Activated B cell treated with CpG ODN at 0.5 μM for 24 hours (primary cell): Measurements from ENCODE around the gene PRKAR2A. TPM values are rescaled to one million over a fixed set of nuclear protein-coding genes. Genes with fewer than 3 reads are reported as not detected.
"Not testable (repeated sequence)": the region's sequence is repeated elsewhere in the genome, so short reads cannot be mapped to it uniquely, and the experiment has no call there.

ENCODE experiments used
- ATAC-seq: fragments of 200-7000 bp; cut with Tn5 transposase; one replicate; pipeline ENCODE4 v1.10.0; 2021; ENCODE audit warnings: low read depth, mild to moderate bottlenecking, moderate library complexity
- CTCF ChIA-PET: fragments of 350-600 bp; sonication (Branson Sonifier 250); formaldehyde crosslinking; loops from one replicate; lab custom pipeline; 2021; ENCODE audit warnings: antibody characterized with exemption; lab: Charles Lee
- POLR2A ChIA-PET: fragments of 350-600 bp; sonication (Branson Sonifier 250); formaldehyde crosslinking; loops from one replicate; lab custom pipeline; 2021; ENCODE audit warnings: antibody characterized with exemption; lab: Charles Lee
- DNase-seq: peaks from one replicate; pipeline ENCODE4 v3.0.0; 2022
- H3K27ac Mint-ChIP-seq: one replicate; pipeline ENCODE4 v1.8.0; 2020; ENCODE audit warnings: mixed read lengths
- H3K27me3 Mint-ChIP-seq: one replicate; pipeline ENCODE4 v1.8.0; 2021; ENCODE audit warnings: mixed read lengths
- H3K36me3 Mint-ChIP-seq: one replicate; pipeline ENCODE4 v1.8.0; 2021; ENCODE audit warnings: low read depth, mixed read lengths
- H3K4me1 Mint-ChIP-seq: one replicate; pipeline ENCODE4 v1.8.0; 2021; ENCODE audit warnings: mixed read lengths
- H3K4me3 Mint-ChIP-seq: one replicate; pipeline ENCODE4 v1.8.0; 2020; ENCODE audit warnings: mild to moderate bottlenecking, mixed read lengths
- H3K9me3 Mint-ChIP-seq: one replicate; pipeline ENCODE4 v1.8.0; 2020; ENCODE audit warnings: mixed read lengths
- intact Hi-C: fragments of 100-400 bp; cut with micrococcal nuclease; formaldehyde crosslinking; loops from one replicate; pipeline ENCODE4 v1.15.1; 2024
- total RNA-seq: library from RNA; stranded (reverse); gene quantifications from 2 replicates; pipeline ENCODE4 v1.2.3, GENCODE V29; 2022
- TF ChIP-seq, protein P1 (sequence below): fragments of 200-600 bp; IDR thresholded peaks from one replicate; pipeline ENCODE4 v1.8.0; 2022; ENCODE audit warnings: antibody characterized with exemption, mild to moderate bottlenecking

PRKAR2A gene
- total RNA-seq, 1 donor from 2014 or later, result 28.0 TPM

DNA sequence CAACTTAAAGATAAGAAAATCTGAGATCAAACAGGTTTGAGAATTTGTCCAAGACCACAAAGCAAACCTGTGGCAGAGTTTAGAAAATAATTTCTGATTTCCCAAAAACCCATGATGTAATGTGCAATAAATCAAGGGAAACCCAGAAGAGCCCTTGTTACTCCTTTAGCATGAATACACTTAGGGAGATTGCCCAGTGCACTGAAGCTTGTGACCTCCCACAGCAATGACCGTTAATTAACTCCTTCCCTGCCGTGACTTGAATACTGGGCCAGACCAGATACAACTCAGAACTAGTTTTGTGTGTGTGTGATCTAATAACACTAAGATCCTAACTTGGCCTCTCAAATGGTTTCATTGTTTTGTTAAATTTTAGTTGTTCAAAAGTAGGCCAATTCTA is 2.5 kb downstream of the PRKAR2A start:
- H3K27ac Mint-ChIP-seq, result no peak overlapping the region
- H3K4me3 Mint-ChIP-seq, result peak overlapping the region; percentile 45
- ATAC-seq (no peak), DNase-seq (no peak)
- peaks cover 6% of the 10 kb centered on the region for H3K36me3 Mint-ChIP-seq
- no peaks in the 10 kb centered on the region for H3K27me3 Mint-ChIP-seq
- peaks cover 29% of the 10 kb centered on the region for H3K4me1 Mint-ChIP-seq
- TF ChIP-seq, protein P1, sequence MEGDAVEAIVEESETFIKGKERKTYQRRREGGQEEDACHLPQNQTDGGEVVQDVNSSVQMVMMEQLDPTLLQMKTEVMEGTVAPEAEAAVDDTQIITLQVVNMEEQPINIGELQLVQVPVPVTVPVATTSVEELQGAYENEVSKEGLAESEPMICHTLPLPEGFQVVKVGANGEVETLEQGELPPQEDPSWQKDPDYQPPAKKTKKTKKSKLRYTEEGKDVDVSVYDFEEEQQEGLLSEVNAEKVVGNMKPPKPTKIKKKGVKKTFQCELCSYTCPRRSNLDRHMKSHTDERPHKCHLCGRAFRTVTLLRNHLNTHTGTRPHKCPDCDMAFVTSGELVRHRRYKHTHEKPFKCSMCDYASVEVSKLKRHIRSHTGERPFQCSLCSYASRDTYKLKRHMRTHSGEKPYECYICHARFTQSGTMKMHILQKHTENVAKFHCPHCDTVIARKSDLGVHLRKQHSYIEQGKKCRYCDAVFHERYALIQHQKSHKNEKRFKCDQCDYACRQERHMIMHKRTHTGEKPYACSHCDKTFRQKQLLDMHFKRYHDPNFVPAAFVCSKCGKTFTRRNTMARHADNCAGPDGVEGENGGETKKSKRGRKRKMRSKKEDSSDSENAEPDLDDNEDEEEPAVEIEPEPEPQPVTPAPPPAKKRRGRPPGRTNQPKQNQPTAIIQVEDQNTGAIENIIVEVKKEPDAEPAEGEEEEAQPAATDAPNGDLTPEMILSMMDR, result no peak
- intact Hi-C loops, result loop anchor here (5.0 kb wide), 1 partner anchor 177 kb away; the partner anchor contains the start of gene NDUFAF3
- CTCF ChIA-PET, result no interaction called here
- H3K9me3 Mint-ChIP-seq, result no peaks in the 10 kb centered on the region
- POLR2A ChIA-PET, result interaction anchor here (3.5 kb wide), 1 partner anchor 74 kb away, joined by 34 read pairs; the partner anchor contains the start of gene ARIH2

DNA sequence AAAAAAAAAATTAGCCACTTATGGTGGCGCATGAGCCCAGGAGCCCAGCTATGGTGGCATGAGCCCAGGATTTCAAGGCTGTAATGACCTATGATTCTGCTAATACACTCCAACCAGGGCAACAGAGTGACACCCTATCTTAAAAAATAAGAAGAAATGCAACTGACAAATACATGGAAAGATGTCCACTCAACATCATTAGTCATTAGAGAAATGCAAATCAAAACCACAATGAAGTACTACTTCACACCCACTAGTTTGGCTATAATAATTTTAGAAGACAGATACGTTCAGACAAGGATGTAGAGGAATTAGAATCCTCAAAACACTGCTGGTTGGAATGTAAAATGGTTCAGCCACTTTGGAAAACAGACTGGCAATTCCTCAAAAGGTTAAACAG is 10.5 kb downstream of the PRKAR2A start:
- H3K9me3 Mint-ChIP-seq, result no peaks in the 10 kb centered on the region
- CTCF ChIA-PET, result no interaction called here
- H3K4me3 Mint-ChIP-seq, result no peak overlapping the region
- ATAC-seq, result no peak
- peaks cover 8% of the 10 kb centered on the region for H3K36me3 Mint-ChIP-seq
- no peak overlapping the region for H3K27ac Mint-ChIP-seq
- TF ChIP-seq, protein P1, result no peak
- H3K27me3 Mint-ChIP-seq, result no peaks in the 10 kb centered on the region
- no peak for DNase-seq
- intact Hi-C loops, result no loop called here
- H3K4me1 Mint-ChIP-seq, result peaks cover 11% of the 10 kb centered on the region
- POLR2A ChIA-PET, result no interaction called here

DNA sequence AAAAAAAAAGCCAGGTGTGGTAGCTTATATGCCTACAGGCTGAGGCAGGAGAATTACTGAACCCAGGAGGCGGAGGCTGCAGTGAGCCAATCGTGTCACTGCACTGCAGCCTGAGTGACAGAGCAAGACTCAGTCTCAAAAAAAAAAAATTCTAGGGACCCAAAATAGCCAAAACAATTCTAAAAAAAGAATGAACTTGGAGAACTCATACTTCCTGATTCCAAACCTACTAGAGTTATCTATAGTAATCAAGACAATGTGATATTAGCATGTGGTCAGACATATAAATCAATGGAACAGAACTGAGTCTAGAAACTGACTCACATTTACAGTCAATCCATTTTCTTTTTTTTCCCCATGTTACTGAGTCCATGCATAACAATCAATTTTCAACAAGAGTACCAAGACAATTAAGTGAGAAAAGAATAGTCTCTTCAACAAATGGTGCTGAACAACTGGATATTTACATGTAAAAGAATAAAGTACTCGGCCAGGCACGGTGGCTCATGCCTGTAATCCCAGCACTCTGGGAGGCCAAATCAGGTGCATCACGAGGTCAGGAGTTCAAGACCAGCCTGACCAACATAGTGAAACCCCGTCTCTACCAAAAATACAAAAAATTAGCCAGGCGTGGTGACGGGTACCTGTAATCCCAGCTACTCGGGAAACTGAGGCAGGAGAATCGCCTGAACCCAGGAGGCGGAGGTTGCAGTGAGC is 11.9 kb downstream of the PRKAR2A start:
- Mint-ChIP-seq H3K4me1 (peaks cover 11% of the 10 kb centered on the region), H3K4me3 (no peak overlapping the region), H3K9me3 (no peaks in the 10 kb centered on the region), H3K27me3 (no peaks in the 10 kb centered on the region), H3K27ac (no peak overlapping the region), H3K36me3 (peaks cover 8% of the 10 kb centered on the region)
- intact Hi-C loops, result no loop called here
- TF ChIP-seq, protein P1, result no peak
- ATAC-seq, result no peak
- ChIA-PET CTCF (no interaction called here), POLR2A (interaction anchor here (0.7 kb wide), 1 partner anchor 68 kb away, joined by 3 read pairs; no protein-coding TSS in a partner anchor)
- no peak for DNase-seq

DNA sequence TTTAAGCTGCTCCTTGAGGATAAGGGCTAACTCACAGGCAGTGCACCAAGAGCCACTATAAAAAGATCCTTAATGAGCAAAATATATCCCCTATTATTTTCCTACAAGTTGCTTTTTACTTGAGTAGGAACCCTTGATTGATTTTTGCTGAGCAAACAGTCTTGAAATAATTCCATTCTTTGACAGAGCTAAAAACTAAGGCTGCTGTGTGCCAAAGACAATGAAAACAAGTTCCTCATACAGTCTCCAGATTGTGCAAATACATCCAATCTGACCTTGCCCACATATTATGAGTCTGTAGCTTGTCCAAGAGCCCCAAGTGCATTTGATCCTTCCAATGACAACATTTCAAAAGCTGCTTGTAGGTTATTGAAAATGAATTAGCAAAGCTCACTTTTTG is 15.0 kb downstream of the PRKAR2A start:
- CTCF ChIA-PET, result no interaction called here
- Mint-ChIP-seq H3K36me3 (peaks cover 6% of the 10 kb centered on the region), H3K27me3 (no peaks in the 10 kb centered on the region), H3K27ac (no peak overlapping the region), H3K9me3 (no peaks in the 10 kb centered on the region), H3K4me3 (no peak overlapping the region), H3K4me1 (peaks cover 6% of the 10 kb centered on the region)
- TF ChIP-seq, protein P1, result no peak
- intact Hi-C loops, result no loop called here
- POLR2A ChIA-PET, result no interaction called here
- no peak for DNase-seq
- ATAC-seq, result no peak

DNA sequence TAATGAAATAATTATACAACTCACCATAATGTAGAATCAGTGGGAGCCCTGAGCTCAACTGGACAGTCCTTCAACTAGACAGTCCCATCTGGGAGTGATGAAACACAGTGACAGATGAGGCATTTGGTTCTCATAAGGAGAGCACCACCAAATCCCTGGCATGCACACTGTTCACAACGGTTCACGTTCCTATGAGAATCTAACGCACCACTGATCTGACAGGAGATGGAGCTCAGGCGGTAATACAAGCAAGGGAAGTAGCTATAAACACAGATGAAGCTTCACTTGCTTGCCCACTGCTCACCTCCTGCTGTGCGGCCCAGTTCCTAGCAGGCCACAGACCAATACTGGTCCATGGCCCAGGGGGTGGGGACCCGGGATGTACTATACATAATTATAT is 17.0 kb downstream of the PRKAR2A start:
- Mint-ChIP-seq H3K36me3 (peaks cover 3% of the 10 kb centered on the region), H3K27ac (no peak overlapping the region), H3K4me3 (no peak overlapping the region), H3K27me3 (no peaks in the 10 kb centered on the region), H3K9me3 (no peaks in the 10 kb centered on the region), H3K4me1 (peaks cover 12% of the 10 kb centered on the region)
- ATAC-seq, result no peak
- intact Hi-C loops, result no loop called here
- POLR2A ChIA-PET, result no interaction called here
- CTCF ChIA-PET, result interaction anchor here (0.7 kb wide), 1 partner anchor 448 kb away, joined by 3 read pairs; no protein-coding TSS in a partner anchor
- TF ChIP-seq, protein P1, result no peak
- no peak for DNase-seq

DNA sequence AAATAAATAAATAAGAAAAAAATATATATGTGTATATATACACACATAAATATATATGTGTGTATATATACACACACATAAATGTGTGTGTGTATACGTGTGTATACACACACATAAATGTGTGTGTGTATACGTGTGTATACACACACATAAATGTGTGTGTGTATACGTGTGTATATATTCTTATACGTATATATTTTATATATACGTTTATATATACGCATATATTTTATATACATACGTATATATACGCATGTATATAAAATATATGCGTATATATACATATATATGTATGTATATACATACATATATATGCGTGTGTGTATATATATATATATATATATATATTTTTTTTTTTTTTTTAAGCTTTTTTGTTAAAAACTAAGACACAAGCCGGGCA is 18.1 kb downstream of the PRKAR2A start:
- H3K9me3 Mint-ChIP-seq, H3K27ac Mint-ChIP-seq: not testable (repeated sequence)

DNA sequence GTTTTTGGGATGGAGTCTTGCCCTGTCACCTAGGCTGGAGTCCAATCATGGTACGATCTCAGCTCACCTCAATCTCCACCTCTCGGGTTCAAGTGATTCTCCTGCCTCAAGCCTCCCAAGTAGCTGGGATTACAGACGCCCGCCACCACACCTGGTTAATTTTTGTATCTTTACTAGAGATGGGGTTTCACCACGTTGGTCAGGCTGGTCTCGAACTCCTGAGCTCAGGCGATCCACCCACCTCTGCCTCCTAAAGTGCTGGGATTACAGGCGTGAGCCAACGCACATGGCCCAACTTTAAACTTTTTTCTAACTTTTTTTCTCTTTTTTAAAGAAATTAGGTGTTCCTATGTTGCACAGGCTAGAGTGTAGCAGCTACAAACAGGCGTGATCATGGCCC is 19.8 kb downstream of the PRKAR2A start:
- H3K4me1 Mint-ChIP-seq, result peaks cover 12% of the 10 kb centered on the region
- POLR2A ChIA-PET, result interaction anchor here (0.6 to 1.3 kb wide), 3 partner anchors 19 to 601 kb away, joined by 3 to 4 read pairs (median 4); partner anchors contain the start of genes NICN1 and PRKAR2A
- H3K27me3 Mint-ChIP-seq, intact Hi-C loops, H3K36me3 Mint-ChIP-seq, CTCF ChIA-PET, H3K4me3 Mint-ChIP-seq, H3K9me3 Mint-ChIP-seq, DNase-seq, ATAC-seq, H3K27ac Mint-ChIP-seq: not testable (repeated sequence)

More for the DNA sequence above, 18.1 kb downstream of the PRKAR2A start:
- intact Hi-C loops, H3K36me3 Mint-ChIP-seq, H3K27me3 Mint-ChIP-seq, ATAC-seq, H3K4me3 Mint-ChIP-seq, CTCF ChIA-PET, DNase-seq: not testable (repeated sequence)
- H3K4me1 Mint-ChIP-seq, result peaks cover 12% of the 10 kb centered on the region
- POLR2A ChIA-PET, result interaction anchor here (0.6 kb wide), 1 partner anchor 739 kb away, joined by 3 read pairs; no protein-coding TSS in a partner anchor
